ENCODE data around the gene SPDYE1.

- TF ChIP-seq POLR2A (IDR thresholded peaks at IDR 0.05; ENCODE audit: low read depth) (no peak), CTCF (IDR thresholded peaks at IDR 0.05) (no peak), EP300 (IDR thresholded peaks at IDR 0.05) (no peak), POLR2AphosphoS5 (IDR thresholded peaks at IDR 0.05) (no peak)
Measured at GRCh38 chr7:44050121-44050914, 52.6 kb downstream of the SPDYE1 start.
